Activated naive CD4-positive, alpha-beta T cell (primary cell): ENCODE data around the gene MAGI3.
"Not testable (repeated sequence)": the region's sequence is repeated elsewhere in the genome, so short reads cannot be mapped to it uniquely, and the experiment has no call there.

ENCODE experiments used
- DNase-seq, 4 experiments: peaks; one replicate each; lab custom pipeline; 2025; lab: John Stamatoyannopoulos, UW

MAGI3 gene

GRCh38 chr1:113399062-113399583 is 8.8 kb downstream of the MAGI3 start:
- DNase-seq = no peak

- DNase-seq = no peak
Observed at GRCh38 chr1:113401067-113401466, 10.8 kb downstream of the MAGI3 start.

GRCh38 chr1:113401728-113402127 is 11.4 kb downstream of the MAGI3 start:
- DNase-seq = no peak

DNA sequence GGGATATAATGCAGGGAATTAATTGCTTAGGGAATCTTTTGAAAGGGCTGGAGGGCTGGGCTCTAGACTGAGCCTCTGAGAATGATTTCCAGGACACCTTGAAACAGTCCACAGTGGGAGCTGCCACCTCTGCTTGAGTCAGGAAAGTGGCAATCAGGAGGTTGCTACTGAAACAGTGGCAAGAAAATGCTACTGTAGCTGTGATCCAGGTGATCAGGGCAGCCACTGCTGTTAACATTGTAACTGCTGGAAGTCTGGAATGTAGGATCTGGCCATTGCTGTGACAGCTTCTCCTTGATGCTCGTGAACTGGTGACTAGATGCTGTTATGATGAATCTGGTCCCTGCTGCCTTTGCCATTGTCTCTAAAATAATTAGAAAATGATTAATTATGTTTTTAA is 12.8 kb downstream of the MAGI3 start:
- no peak for DNase-seq

- no peak for DNase-seq
Observed at GRCh38 chr1:113405573-113405972, 15.3 kb downstream of the MAGI3 start.

DNA sequence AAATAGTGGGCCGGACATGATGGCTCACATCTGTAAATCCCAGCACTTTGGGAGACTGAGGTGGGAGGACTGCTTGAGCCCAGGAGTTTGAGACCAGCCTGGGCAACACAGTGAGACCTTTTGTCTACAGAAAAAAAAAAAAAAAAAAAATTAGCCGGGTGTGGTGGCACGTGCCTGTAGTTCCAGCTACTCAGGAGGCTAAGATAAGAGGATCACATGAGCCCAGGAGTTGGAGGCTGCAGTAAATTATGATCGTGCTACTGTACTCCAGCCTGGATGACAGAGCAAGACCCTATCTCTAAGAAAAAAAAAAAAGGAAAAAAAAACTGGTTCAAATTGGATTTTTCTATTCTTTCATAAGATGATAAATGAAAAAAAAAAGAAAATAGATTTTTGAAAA is 15.8 kb downstream of the MAGI3 start:
- not testable (repeated sequence) for DNase-seq

GRCh38 chr1:113409363-113409762 is 19.0 kb downstream of the MAGI3 start:
- DNase-seq = no peak

DNA sequence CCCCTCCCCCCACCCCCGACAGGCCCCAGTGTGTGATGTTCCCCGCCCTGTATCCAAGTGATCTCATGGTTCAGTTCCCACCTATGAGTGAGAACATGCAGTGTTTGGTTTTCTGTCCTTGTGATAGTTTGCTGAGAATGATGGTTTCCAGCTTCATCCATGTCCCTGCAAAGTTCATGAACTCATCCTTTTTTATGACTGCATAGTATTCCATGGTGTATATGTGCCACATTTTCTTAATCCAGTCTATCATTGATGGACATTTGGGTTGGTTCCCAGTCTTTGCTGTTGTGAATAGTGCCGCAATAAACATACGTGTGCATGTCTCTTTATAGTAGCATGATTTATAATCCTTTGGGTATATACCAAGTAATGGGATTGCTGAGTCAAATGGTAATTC is 21.7 kb downstream of the MAGI3 start:
- DNase-seq = not testable (repeated sequence)

DNA sequence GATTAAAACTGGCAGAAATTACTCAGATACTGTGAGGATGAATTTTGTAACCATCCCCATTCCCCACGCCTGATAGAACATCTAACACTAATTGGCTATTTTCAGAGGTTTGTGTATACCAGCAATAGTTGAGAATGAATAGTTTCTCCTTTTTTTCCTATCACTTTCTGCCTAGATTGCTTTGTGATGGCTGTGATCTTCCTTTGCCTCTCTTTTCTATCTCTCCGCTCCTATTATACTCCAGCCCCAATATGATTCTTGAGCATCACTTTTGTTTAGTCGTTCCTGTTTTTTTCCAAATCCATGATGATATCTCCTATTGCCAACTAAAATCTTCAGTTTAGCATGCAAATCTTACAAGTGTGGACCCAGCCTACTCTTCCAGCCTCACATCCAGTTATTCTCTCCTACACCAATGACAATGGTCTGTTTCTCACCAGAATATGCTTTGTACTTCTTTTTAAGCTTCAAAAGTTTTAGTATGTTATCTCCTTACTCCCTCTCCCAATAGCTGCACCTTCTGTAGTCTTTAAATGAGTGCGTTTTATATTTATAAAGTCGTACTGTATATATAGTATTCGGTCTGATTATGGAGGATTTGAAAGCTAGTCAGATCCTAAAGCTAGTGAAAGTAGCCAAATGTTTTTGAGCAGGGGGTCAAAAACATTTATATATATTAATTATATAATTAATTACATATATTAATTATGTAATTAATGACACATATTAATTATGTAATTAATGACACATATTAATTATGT is 25.2 kb downstream of the MAGI3 start:
- DNase-seq = no peak

DNA sequence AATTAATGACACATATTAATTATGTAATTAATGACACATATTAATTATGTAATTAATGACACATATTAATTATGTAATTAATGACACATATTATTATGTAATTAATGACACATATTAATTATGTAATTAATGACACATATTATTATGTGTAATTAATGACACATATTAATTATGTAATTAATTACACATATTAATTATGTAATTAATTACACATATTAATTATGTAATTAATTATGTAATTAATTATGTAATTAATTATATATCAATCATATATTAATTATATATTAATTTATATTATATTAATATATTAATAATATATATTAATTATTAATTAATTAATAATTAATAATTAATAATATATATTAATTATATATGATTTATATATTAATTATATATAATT is 25.8 kb downstream of the MAGI3 start:
- not testable (repeated sequence) for DNase-seq

DNA sequence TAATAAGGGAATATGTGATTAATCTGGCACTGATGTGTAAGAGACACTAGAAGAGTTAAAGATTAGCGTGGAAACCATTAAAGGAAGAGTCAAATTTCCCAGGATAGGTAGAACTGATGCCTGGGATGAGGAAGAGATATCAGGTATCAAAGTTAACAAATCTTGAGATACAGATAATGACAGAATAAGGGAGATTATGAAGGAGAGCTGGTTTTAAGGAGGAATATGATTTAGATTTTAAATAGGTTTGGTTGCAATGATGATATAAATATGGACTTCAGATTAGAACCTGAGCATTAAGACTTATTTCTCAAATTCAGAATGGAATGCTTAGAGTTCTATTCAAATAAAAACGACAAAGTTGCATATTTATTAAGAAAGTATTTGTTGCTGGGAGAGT is 26.2 kb downstream of the MAGI3 start:
- DNase-seq = no peak

DNA sequence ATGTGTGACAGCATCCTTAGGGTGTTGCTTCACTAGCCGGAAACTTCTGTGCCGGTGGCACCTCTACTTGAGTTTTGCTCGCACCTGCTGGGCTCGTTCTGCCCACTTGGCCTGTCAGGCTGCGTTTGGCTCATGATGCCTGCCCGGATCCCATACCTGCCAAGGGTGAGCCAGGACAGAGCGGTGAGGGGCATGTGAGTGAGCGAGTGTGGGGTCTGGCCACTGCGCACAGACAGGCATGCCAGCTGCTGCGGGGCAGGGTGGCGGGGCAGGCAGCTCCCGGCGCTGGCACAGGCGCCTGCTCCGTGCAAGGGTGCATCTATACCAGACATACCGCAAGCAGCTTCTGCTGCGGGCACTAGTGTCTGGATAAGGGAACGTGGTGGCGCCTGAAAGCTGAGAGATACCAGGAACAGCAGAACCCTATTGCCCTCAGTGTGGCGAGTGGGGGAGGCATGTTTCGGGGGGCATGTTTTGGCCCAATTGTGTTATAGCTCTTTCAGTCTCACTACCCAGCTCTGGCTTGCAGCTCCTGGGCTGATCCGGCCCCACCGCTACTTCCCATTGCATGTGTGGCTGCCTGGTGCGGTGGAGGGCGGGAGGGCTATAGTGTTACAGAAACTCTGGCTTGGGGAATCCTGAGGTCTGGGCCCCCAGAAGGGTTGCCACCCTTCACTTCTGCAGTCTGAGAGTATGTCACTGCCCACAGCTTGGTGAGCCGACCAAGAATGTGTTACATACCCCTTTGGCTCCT is 32.2 kb downstream of the MAGI3 start:
- no peak for DNase-seq

DNA sequence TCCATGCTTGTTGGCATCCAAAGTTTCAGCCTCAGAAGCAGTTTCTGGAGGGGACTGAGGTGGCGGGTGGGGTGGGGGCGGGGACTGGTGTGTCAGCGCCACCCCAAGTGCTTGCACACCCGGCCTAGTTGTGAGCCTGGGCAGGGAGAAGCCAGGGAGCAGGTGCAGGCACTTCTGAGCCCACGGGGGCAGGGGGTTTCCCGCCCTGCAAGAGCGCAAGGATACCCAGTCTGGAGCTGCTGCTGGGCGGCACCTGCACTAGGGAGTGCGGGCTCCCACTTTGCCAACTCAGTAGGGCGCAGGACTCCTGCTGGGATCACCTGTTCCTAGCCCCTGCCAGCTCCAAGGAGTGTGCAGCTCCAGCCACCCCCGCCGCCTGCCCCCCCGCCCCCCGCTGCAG is 33.5 kb downstream of the MAGI3 start:
- no peak for DNase-seq

- DNase-seq = no peak
Observed at GRCh38 chr1:113429461-113430153, 39.3 kb downstream of the MAGI3 start.

DNA sequence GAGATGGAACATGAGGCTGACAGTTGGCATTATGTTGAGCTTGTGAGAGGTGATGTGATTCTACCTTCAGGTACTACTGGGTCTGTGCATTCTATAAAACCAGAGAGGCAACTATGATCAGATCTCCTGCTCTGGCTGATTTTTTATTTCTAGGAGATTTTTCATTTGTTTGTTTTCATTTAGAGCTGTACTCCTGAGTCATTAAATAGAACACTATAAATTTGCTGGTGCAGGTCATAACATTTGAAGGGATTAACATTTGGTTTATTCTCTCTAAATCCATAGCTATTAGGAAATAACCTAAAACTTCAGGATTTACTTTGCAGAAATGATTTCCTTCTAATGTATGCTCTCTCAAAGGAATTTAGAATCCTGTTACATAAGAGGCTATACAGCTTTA is 42.9 kb downstream of the MAGI3 start:
- DNase-seq = no peak

GRCh38 chr1:113434081-113434873 is 44.0 kb downstream of the MAGI3 start:
- DNase-seq = no peak

GRCh38 chr1:113434874-113435175 is 44.5 kb downstream of the MAGI3 start:
- no peak for DNase-seq

DNA sequence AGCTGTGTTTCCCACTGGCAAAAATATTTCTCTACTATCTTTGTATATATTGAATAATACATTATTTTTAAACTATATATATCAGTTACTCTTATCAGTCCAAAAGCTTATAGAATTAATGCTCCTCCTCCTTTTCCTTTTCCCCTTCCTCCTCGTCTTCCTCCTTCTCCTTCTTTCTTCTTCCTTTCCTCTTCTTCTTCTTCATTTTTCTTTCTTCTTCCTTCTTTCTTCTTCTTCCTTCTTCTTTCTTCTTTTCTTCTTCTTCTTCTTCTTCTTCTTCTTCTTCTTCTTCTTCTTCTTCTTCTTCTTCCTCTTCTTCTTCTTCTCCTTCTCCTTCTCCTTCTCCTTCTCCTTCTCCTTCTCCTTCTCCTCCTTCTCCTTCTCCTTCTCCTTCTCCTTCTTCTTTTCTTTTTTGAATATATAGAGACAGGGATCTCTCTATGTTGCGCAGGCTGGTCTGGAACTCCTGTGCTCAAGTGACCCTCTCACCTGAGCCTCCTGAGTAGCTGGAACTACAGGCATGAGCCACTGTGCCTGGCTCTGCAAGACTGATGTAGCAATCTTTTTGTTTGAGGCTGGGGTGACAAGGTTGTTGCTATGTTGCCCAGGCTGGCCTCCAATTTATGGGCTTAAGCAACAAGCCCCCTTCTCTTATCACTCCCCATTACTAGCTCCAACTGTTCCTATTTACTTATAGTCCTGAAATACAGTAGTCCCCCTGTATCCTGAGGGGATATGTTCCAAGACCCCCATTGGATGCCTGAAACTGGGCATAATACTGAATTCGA is 47.4 kb downstream of the MAGI3 start:
- DNase-seq = no peak

GRCh38 chr1:113438505-113439276 is 48.4 kb downstream of the MAGI3 start:
- no peak for DNase-seq

DNA sequence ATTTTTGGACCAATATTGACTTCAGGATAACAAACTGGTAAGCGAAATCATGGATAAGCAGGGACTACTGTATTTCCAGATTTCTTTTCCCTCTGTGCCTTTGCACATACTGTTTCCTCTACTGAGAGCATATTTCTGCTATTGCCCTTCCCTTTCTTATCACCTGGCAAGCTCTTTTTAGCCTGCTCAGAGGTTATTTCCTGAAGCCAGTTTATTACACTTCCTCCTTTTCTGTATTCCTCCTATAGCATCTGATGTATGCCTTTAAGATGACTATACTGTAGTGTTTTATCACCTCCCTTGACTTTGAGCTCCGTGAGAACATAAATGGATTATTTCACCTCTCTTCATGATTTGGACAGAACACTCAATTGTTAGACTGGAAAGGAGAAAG is 49.0 kb downstream of the MAGI3 start:
- DNase-seq = no peak

DNA sequence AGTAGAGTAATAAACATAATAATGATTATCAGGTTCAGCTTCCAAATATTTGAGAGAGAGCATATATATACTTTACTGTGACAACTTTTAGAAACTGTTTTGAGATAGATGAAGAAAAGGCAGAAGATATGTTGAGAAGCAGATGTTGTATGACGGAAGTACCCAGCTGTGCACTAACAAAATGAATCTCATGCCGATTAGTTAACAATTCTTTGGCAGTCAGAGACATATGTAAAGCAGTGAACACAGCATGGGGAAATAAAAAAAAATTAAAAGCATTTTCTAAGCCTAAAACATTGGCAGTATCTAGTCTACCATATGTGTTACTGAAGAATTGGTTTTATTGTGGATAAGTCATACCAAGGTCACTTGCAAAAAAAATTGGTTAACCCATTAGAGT is 51.8 kb downstream of the MAGI3 start:
- no peak for DNase-seq
